ENCODE results near the gene OR2S2.
"Not testable (repeated sequence)": the region's sequence is repeated elsewhere in the genome, so short reads cannot be mapped to it uniquely, and the experiment has no call there.

OR2S2 gene

GRCh38 chr9:35960039-35960655, 2.2 kb upstream of the OR2S2 start:
- DNase-seq = no peak

GRCh38 chr9:35956651-35957050, 1.3 kb downstream of the OR2S2 start:
- DNase-seq = no peak

- peak; percentile 74 for DNase-seq
Observed at GRCh38 chr9:35954942-35955546, 2.9 kb downstream of the OR2S2 start.

GRCh38 chr9:35952526-35953191, 5.3 kb downstream of the OR2S2 start:
- no peak for DNase-seq

- DNase-seq = no peak
Observed at GRCh38 chr9:35951736-35952135, 6.2 kb downstream of the OR2S2 start.

GRCh38 chr9:35948901-35949318, 9.0 kb downstream of the OR2S2 start:
- no peak for DNase-seq

GRCh38 chr9:35948451-35948850, 9.5 kb downstream of the OR2S2 start:
- DNase-seq = no peak

- peak; percentile 73 for DNase-seq
Observed at GRCh38 chr9:35945341-35946018, 12.5 kb downstream of the OR2S2 start.

GRCh38 chr9:35944841-35945240, 13.1 kb downstream of the OR2S2 start:
- DNase-seq = no peak

GRCh38 chr9:35944173-35944572, 13.8 kb downstream of the OR2S2 start:
- no peak for DNase-seq

GRCh38 chr9:35942286-35942685, 15.7 kb downstream of the OR2S2 start:
- DNase-seq = no peak

- no peak for DNase-seq
Observed at GRCh38 chr9:35940458-35941407, 17.2 kb downstream of the OR2S2 start.

GRCh38 chr9:35939679-35940250, 18.2 kb downstream of the OR2S2 start:
- no peak for DNase-seq

- DNase-seq = no peak
Observed at GRCh38 chr9:35938474-35939356, 19.2 kb downstream of the OR2S2 start.

- peak; percentile 9 for DNase-seq
Observed at GRCh38 chr9:35937227-35937626, 20.7 kb downstream of the OR2S2 start.

GRCh38 chr9:35935755-35936509, 22.0 kb downstream of the OR2S2 start:
- no peak for DNase-seq

- DNase-seq = no peak
Observed at GRCh38 chr9:35935261-35935660, 22.7 kb downstream of the OR2S2 start.

- DNase-seq = not testable (repeated sequence)
Observed at GRCh38 chr9:35934069-35934468, 23.9 kb downstream of the OR2S2 start.

GRCh38 chr9:35933550-35934067, 24.3 kb downstream of the OR2S2 start:
- no peak for DNase-seq

- peak; percentile 40 for DNase-seq
Observed at GRCh38 chr9:35932735-35933134, 25.2 kb downstream of the OR2S2 start.
